Kidney glomerular epithelial cell (primary cell): ENCODE measurements around the gene ZNF511.

ENCODE experiments used
- DNase-seq: peaks from one replicate; lab custom pipeline; 2025; lab: John Stamatoyannopoulos, UW

The ZNF511 gene

GRCh38 chr10:133274751-133275683, 33.7 kb upstream of the ZNF511 start:
- DNase-seq = no peak

- no peak for DNase-seq
Observed at GRCh38 chr10:133275684-133276092, 33.0 kb upstream of the ZNF511 start.

- no peak for DNase-seq
Observed at GRCh38 chr10:133276100-133276434, 32.6 kb upstream of the ZNF511 start.

- DNase-seq = no peak
Observed at GRCh38 chr10:133276435-133277201, 32.1 kb upstream of the ZNF511 start, which contains the start of gene ADAM8. TSS of gene ADAM8 (minus strand) at chr10:133276868. CDS start at chr10:133276817, 51 bp downstream.

GRCh38 chr10:133277277-133277992, 31.3 kb upstream of the ZNF511 start:
- DNase-seq = no peak

- no peak for DNase-seq
Observed at GRCh38 chr10:133277993-133278576, 30.6 kb upstream of the ZNF511 start.

GRCh38 chr10:133278577-133279265, 30.0 kb upstream of the ZNF511 start:
- DNase-seq = peak; percentile 7

- no peak for DNase-seq
Observed at GRCh38 chr10:133279326-133280226, 29.1 kb upstream of the ZNF511 start.

- no peak for DNase-seq
Observed at GRCh38 chr10:133280391-133281059, 28.2 kb upstream of the ZNF511 start.

- no peak for DNase-seq
Observed at GRCh38 chr10:133281084-133281483, 27.6 kb upstream of the ZNF511 start.

- no peak for DNase-seq
Observed at GRCh38 chr10:133281628-133282372, 26.9 kb upstream of the ZNF511 start.

- no peak for DNase-seq
Observed at GRCh38 chr10:133282846-133283390, 25.8 kb upstream of the ZNF511 start.

- DNase-seq = no peak
Observed at GRCh38 chr10:133283931-133284330, 24.8 kb upstream of the ZNF511 start.

GRCh38 chr10:133285217-133285616, 23.5 kb upstream of the ZNF511 start:
- no peak for DNase-seq

GRCh38 chr10:133286366-133286765, 22.3 kb upstream of the ZNF511 start:
- DNase-seq = no peak

- no peak for DNase-seq
Observed at GRCh38 chr10:133287832-133288500, 20.7 kb upstream of the ZNF511 start.

GRCh38 chr10:133289761-133290160, 19.0 kb upstream of the ZNF511 start:
- DNase-seq = no peak
